SK-N-SH (cell line): ENCODE measurements around the gene KCNB1.

Source experiments
- TAF1 ChIP-seq: IDR thresholded peaks from 2 replicates; pipeline ENCODE4 v1.6.1; 2012; ENCODE audit warnings: low read depth, mild to moderate bottlenecking, low read length, moderate library complexity, borderline replicate concordance
- TF ChIP-seq, protein P1 (sequence below): fragments of 200-600 bp; sonication (generic); IDR thresholded peaks from 2 replicates; pipeline ENCODE4 v1.6.1; 2017; ENCODE audit warnings: antibody characterized with exemption, mild to moderate bottlenecking, moderate library complexity

DNA sequence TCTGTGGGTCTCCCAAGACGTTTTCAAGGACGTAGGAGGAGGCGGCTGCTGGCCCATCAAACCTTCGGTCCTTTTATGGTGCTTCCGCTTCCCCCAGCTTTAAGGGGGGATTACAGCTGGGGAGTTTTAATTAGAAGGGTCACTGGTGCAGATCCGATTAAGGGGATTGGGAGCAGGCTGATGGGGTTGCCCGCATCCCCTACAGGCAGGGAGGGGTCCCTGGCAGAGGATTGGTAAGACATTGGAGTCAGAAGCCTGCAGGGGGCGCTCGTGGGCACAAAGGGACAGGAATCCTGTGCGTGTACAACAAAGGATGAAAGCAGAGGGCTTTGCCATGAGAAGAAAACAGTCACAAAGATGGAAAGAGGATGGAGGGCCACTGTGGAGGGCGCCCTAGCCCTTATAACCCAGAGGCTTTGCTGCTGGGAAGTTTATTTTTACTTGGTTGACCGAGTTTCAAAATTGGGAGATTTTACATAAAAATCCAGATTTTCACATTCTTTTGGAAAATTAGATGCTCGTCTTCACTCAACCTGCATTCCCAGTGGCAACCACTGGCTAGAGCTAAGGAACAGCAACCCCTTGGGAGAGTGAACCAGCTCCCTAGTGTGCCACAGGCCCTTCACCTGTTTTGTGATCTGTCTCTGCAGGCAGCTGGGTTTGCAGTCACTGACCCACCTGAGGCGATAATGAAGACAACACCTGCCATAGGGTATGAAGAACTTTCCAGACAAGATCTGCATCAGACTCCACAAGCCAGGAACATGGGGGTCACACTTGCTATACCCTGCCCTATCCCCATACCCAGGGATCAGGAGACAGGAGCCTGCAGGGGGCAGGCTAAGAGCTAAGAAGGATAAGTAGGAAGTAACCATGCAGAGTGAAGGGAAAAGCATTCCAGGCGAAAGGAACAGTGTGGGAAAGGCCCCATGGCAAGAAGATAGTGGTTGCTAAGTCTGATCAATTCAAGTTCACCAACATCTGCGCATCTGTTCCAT, 97.7 kb downstream of the KCNB1 start:
- TF ChIP-seq TAF1: no peak
- TF ChIP-seq, protein P1, sequence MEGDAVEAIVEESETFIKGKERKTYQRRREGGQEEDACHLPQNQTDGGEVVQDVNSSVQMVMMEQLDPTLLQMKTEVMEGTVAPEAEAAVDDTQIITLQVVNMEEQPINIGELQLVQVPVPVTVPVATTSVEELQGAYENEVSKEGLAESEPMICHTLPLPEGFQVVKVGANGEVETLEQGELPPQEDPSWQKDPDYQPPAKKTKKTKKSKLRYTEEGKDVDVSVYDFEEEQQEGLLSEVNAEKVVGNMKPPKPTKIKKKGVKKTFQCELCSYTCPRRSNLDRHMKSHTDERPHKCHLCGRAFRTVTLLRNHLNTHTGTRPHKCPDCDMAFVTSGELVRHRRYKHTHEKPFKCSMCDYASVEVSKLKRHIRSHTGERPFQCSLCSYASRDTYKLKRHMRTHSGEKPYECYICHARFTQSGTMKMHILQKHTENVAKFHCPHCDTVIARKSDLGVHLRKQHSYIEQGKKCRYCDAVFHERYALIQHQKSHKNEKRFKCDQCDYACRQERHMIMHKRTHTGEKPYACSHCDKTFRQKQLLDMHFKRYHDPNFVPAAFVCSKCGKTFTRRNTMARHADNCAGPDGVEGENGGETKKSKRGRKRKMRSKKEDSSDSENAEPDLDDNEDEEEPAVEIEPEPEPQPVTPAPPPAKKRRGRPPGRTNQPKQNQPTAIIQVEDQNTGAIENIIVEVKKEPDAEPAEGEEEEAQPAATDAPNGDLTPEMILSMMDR: peak; percentile 83
